T-helper 1 cell treated with Interleukin-12 subunit alpha and Interleukin-12 subunit beta and Interleukin-4 antibody, amounts not matched to agents 30 ng/mL and 1 ng/mL, for 36 hours (primary cell): ENCODE results near the gene CKAP2L. TPM values are rescaled to one million over a fixed set of nuclear protein-coding genes. Genes with fewer than 3 reads are reported as not detected.

Source experiments
- total RNA-seq: library from RNA; stranded (reverse); gene quantifications from 2 replicates; pipeline ENCODE4 v1.2.3, GENCODE V29; 2022

The CKAP2L gene
- total RNA-seq, 1 donor from 2014 or later: 33.2 TPM

Other genes starting within 250 kb of the CKAP2L start
- gene POLR1B, start 222.1 kb downstream of the CKAP2L start, total RNA-seq: 36.2 and 42.3 TPM in 2 replicates
- gene CHCHD5, start 180.0 kb downstream of the CKAP2L start, total RNA-seq: 28.1 and 29.8 TPM in 2 replicates
- gene SLC20A1, start 118.7 kb downstream of the CKAP2L start, total RNA-seq: 212 and 216 TPM in 2 replicates
- 0.17 TPM in 1 of 2 replicates, not detected in the other for gene NT5DC4, start 43.6 kb downstream of the CKAP2L start, total RNA-seq
- gene IL1A, start 19.9 kb upstream of the CKAP2L start, total RNA-seq: 1.7 and 2.0 TPM in 2 replicates
- not detected in 2 replicates for gene IL1B, start 72.2 kb upstream of the CKAP2L start, total RNA-seq
- 0.39 and 0.46 TPM in 2 replicates for gene IL37, start 146.6 kb upstream of the CKAP2L start, total RNA-seq
- 0.29 TPM in 1 of 2 replicates, not detected in the other for gene IL36G, start 213.4 kb upstream of the CKAP2L start, total RNA-seq
- 0.32 and 0.49 TPM in 2 replicates for gene IL36A, start 240.8 kb upstream of the CKAP2L start, total RNA-seq